Stimulated activated naive B cell treated with anti-CD40 and anti-IgM and Interleukin-4, amounts not matched to agents 10 μg/mL and 1 μg/mL and 100 μg/mL, for 72 hours (primary cell): ENCODE data around the gene KIF3C.
"Not testable (repeated sequence)": the region's sequence is repeated elsewhere in the genome, so short reads cannot be mapped to it uniquely, and the experiment has no call there.

ENCODE experiments used
- ATAC-seq, 2 donors: fragments of 150-1000 bp; cut with Tn5 transposase; replicated peaks; 2 replicates each; pipeline ENCODE4 v1.10.0; 2021; ENCODE audit warnings: moderate library complexity in 1 of 2
- DNase-seq: peaks from one replicate; pipeline ENCODE4 v3.0.0; 2021
- H3K27ac Mint-ChIP-seq: one replicate; pipeline ENCODE4 v1.8.0; 2022; ENCODE audit warnings: mild to moderate bottlenecking, mixed read lengths
- H3K27me3 Mint-ChIP-seq, 2 donors: one replicate each; pipeline ENCODE4 v1.8.0; 2022; ENCODE audit warnings: mixed read lengths in 2 of 2
- H3K36me3 Mint-ChIP-seq, 2 donors: one replicate each; pipeline ENCODE4 v1.8.0; 2022; ENCODE audit warnings: mixed read lengths in 2 of 2, mild to moderate bottlenecking in 1 of 2
- H3K4me1 Mint-ChIP-seq, 2 donors: one replicate each; pipeline ENCODE4 v1.8.0; 2022; ENCODE audit warnings: mixed read lengths in 2 of 2, mild to moderate bottlenecking in 1 of 2
- H3K4me3 Mint-ChIP-seq, 2 donors: one replicate each; pipeline ENCODE4 v1.8.0; 2022; ENCODE audit warnings: mild to moderate bottlenecking in 2 of 2, mixed read lengths in 2 of 2, moderate library complexity in 1 of 2
- H3K9me3 Mint-ChIP-seq, 2 donors: one replicate each; pipeline ENCODE4 v1.8.0; 2022; ENCODE audit warnings: mixed read lengths in 2 of 2, mild to moderate bottlenecking in 1 of 2

Gene KIF3C

DNA sequence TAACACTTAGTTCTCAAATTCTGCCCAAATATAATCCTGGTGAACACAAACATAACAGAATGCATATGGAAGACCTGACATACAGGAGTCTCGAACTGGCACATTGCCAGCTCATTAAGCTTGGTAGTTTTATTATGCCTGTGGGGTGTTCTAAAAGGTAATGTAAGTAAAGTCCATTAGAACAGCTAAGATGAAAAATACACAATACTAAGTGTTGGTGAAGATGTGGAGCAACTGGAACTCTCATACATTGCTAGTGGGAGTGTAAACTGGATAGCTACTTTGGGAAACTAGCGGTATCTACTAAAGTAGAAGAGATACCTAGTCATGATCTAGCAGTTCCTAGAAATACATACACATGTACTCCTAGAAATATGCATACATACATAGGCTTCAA is 27.3 kb upstream of the KIF3C start:
- no peaks in the 10 kb centered on the region for H3K27me3 Mint-ChIP-seq
- H3K9me3 Mint-ChIP-seq, result no peaks in the 10 kb centered on the region
- H3K4me3 Mint-ChIP-seq, result no peak overlapping the region
- peaks cover 2 to 5% of the 10 kb centered on the region in 2 donors for H3K4me1 Mint-ChIP-seq
- no peaks in the 10 kb centered on the region for H3K36me3 Mint-ChIP-seq
- ATAC-seq, result no peak
- H3K27ac Mint-ChIP-seq, result no peak overlapping the region
- no peak for DNase-seq

DNA sequence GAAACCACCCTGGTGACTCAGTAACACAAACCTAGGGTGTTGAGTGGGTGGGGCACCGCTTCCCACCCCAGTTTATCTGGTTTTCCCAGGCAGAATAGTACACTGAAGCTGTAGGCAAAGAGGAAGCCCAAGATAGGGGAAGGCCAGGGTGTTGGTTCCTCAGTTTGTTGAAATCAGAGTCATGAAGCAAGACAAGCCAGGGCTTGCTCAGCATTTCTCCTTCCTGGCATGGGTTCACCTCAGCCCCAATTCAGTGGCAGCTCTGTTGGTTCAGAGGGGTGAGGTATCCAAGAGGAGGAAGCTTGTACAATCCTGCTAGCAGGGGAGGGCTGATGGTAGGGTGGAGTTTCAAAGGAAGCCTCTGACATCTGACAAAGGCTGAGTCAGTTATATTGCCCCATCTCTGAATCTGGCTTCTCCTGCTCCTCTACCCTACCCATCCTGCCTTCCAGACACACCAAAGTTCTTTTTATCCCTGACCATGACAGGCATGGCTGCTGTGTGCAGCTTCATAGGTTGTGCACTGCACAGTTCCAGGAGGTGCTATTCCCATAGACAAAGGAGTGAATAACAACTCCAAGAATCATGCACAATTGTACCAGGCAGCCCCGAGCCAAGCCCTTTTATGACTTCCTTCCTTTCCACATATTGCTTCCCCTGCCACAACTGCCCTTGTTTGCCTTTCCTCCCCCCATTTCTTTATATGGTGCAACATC is 26.7 kb upstream of the KIF3C start:
- ATAC-seq (peak; percentile 47 to 60), DNase-seq (no peak)
- H3K4me3 Mint-ChIP-seq, result no peak overlapping the region
- no peaks in the 10 kb centered on the region for H3K36me3 Mint-ChIP-seq
- no peaks in the 10 kb centered on the region for H3K27me3 Mint-ChIP-seq
- H3K4me1 Mint-ChIP-seq, result peaks cover 2 to 5% of the 10 kb centered on the region in 2 donors
- no peak overlapping the region for H3K27ac Mint-ChIP-seq
- no peaks in the 10 kb centered on the region for H3K9me3 Mint-ChIP-seq

DNA sequence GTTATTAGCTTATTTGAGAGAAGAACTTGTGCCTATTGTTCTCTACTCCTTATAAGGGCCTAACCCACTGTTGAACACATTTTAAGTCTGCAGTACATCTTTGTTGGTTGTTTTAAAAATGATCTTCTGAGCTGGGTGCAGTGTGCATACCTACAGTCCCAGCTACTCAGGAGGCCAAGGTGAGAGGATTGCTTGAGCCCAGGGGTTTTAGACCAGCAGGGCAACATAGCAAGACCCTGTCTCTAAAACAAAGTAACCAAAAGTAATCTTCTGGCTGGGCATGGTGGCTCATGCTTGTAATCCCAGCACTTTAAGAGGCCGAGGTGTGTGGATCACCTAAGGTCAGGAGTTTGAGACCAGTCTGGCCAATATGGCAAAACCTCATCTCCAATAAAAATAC is 25.8 kb upstream of the KIF3C start:
- peaks cover 0 to 3% of the 10 kb centered on the region in 2 donors for H3K27me3 Mint-ChIP-seq
- H3K4me3 Mint-ChIP-seq, result no peak overlapping the region
- no peaks in the 10 kb centered on the region for H3K36me3 Mint-ChIP-seq
- DNase-seq (no peak), ATAC-seq (no peak)
- H3K4me1 Mint-ChIP-seq, result peaks cover 5 to 9% of the 10 kb centered on the region in 2 donors
- H3K27ac Mint-ChIP-seq, result no peak overlapping the region
- no peaks in the 10 kb centered on the region for H3K9me3 Mint-ChIP-seq

DNA sequence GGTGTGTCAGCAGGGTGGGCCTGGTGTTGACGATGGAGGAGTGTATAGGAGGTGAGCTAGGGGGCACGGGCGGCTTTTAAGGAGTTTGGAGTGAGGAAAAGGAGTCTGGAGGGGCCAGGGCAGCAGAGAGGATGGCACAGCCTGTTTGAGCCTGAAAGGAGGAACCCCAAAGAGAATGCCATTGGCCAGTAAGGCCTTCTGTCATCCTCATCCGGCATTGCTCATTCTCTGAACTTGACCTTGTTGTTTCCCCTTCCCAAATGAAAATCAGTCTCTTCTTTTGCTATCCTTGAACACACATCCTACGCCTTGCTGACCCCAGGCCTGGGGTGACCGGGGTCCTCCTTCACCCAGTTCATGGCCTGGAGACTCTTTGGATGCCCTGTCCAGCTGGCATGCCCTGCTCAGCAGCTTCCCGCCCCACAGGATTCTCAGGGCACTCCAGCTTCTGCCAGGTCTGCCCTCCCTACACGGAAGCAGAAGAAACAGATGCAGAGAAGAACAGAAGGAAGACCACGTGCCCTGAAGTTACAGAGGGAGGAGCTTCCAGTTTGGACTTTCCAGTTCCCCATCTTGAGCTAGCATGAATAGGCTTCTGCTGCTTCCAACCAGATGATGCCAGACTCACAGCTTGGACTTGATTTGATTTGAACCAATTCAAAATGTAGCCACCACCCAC is 20.5 kb upstream of the KIF3C start:
- DNase-seq (no peak), ATAC-seq (peak; percentile 56 to 64)
- H3K4me1 Mint-ChIP-seq, result peaks cover 8 to 14% of the 10 kb centered on the region in 2 donors
- no peak overlapping the region for H3K27ac Mint-ChIP-seq
- H3K9me3 Mint-ChIP-seq, result no peaks in the 10 kb centered on the region
- peaks cover 8 to 15% of the 10 kb centered on the region in 2 donors for H3K27me3 Mint-ChIP-seq
- no peak overlapping the region for H3K4me3 Mint-ChIP-seq
- H3K36me3 Mint-ChIP-seq, result no peaks in the 10 kb centered on the region

DNA sequence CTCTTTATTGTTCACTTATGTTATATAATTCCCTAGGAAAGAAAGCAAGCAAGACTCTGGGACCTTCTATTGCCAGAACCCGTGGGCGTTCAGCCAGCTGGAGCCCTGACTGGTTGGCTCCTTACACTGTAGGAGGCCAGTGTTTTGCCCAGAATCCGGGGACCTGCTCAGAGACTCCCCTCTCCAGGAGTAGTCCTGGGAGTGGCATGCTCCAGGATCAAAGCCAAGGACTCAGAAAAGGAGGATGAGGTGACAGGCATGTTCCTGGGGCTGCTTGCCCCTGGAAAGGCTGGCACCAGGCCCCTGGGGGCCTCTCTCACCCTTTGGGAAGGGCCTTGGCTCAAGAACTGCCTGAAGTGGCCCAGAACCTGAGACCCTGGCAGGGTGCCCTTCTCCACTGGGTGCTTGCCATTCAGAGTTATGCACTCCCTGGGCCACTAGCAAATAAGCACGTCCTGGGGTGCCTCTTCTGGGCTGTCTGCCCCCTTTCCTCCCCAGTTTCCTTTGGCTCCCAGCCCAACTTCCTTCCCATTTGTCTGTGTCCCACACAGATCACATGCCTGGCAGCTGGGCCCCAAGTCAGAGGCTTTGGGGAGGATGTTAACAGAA is 19.6 kb upstream of the KIF3C start:
- Mint-ChIP-seq H3K4me1 (peaks cover 8 to 14% of the 10 kb centered on the region in 2 donors), H3K9me3 (no peaks in the 10 kb centered on the region), H3K4me3 (no peak overlapping the region), H3K27me3 (peaks cover 8 to 15% of the 10 kb centered on the region in 2 donors), H3K36me3 (no peaks in the 10 kb centered on the region), H3K27ac (no peak overlapping the region)
- no peak for DNase-seq
- no peak for ATAC-seq

DNA sequence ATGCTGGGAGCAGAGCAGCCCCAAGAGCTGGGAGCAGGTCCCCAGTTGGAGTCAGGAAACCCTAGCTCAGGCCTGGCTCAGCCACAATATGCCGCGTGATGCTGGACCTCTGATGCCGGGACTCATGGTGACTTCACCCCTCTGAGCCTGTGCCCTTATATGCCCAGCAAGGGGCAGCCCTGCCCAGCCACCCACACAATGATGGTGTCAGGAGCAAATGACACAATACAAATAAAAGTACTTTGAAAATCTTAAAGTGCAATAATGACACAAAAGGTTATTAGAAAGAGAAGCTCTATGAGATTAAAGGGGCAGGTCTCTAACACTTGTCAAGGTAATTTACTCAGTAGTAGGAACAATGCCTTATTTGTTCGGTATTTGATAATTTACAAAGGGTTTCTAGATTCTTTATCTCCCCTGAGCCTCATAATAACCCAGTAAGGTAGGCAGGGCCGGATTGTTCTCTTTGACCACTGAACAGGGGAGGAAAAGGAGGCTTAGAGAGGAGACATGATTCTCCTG is 18.3 kb upstream of the KIF3C start:
- ATAC-seq (no peak), DNase-seq (no peak)
- Mint-ChIP-seq H3K36me3 (no peaks in the 10 kb centered on the region), H3K4me1 (peaks cover 8 to 14% of the 10 kb centered on the region in 2 donors), H3K27me3 (peaks cover 8 to 15% of the 10 kb centered on the region in 2 donors), H3K4me3 (no peak overlapping the region), H3K27ac (no peak overlapping the region), H3K9me3 (no peaks in the 10 kb centered on the region)

DNA sequence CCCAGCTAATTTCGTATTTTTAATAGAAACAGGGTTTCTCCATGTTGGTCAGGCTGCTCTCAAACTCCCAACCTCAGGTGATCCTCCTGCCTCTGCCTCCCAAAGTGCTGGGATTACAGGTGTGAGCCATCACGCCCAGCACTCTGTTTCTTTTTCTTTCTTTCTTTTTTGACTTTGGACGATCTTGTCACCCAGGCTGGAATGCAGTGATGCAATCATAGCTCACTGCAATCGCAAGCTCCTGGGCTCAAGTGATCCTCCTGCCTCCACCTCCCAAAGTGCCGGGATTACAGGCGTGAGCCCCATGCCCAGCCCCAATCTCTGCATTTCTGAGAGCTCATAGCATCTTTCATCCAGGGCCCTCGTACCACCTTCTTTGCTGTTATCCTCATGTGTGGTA is 17.1 kb upstream of the KIF3C start:
- not testable (repeated sequence) for H3K9me3 Mint-ChIP-seq, H3K36me3 Mint-ChIP-seq, H3K27ac Mint-ChIP-seq, H3K4me3 Mint-ChIP-seq, H3K4me1 Mint-ChIP-seq, ATAC-seq, DNase-seq
- peaks cover 8 to 15% of the 10 kb centered on the region in 2 donors for H3K27me3 Mint-ChIP-seq

DNA sequence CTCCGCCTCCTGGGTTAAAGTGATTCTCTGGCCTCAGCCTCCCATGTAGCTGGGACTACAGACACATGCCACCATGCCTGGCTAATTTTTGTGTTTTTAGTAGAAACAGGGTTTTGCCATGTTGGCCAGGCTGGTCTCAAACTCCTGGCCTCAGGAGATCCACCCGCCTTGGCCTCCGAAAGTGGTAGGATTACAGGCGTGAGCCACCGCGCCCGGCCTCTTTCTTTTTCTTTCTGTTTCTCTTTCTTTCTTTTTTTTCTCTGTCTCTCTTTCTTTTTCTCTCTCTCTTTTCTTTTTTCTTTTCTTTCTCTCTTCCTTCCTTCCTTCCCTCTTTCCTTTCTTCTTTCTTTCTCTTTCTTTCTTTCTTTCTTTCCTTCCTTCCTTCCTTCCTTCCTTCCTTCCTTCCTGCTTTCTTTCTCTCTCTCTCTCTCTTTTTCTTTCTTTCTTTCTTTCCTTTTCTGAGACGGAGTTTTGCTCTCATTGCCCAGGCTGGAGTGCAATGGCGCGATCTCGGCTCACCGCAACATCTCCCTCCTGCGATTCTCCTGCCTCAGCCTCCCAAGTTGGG is 16.6 kb upstream of the KIF3C start:
- DNase-seq, H3K4me3 Mint-ChIP-seq, H3K27ac Mint-ChIP-seq, H3K36me3 Mint-ChIP-seq, ATAC-seq, H3K4me1 Mint-ChIP-seq, H3K9me3 Mint-ChIP-seq: not testable (repeated sequence)
- H3K27me3 Mint-ChIP-seq, result peaks cover 8 to 15% of the 10 kb centered on the region in 2 donors

DNA sequence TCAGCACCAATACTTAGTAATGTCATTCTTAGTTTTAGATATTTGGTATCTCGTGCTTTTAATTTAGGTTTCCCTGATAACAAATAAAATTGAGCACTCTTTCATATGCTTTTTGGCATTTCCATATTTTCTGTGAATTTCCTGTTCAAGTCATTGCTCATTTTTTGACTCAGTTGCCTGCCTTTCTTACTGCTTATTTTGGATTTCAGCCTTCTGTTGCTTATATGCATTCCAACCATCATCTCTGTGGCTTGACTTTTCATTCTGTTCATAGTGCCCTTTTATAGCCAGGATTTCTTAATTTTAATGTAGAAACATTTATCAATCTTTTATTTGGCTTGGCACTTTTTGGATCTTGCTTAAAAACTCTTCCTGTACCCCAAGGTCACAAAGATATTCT is 14.5 kb upstream of the KIF3C start:
- H3K9me3 Mint-ChIP-seq, result no peaks in the 10 kb centered on the region
- H3K4me3 Mint-ChIP-seq, result no peak overlapping the region
- peaks cover 10 to 14% of the 10 kb centered on the region in 2 donors for H3K27me3 Mint-ChIP-seq
- no peak for ATAC-seq
- DNase-seq, result no peak
- H3K4me1 Mint-ChIP-seq, result peaks cover 2 to 8% of the 10 kb centered on the region in 2 donors
- H3K36me3 Mint-ChIP-seq, result no peaks in the 10 kb centered on the region
- H3K27ac Mint-ChIP-seq, result no peak overlapping the region

DNA sequence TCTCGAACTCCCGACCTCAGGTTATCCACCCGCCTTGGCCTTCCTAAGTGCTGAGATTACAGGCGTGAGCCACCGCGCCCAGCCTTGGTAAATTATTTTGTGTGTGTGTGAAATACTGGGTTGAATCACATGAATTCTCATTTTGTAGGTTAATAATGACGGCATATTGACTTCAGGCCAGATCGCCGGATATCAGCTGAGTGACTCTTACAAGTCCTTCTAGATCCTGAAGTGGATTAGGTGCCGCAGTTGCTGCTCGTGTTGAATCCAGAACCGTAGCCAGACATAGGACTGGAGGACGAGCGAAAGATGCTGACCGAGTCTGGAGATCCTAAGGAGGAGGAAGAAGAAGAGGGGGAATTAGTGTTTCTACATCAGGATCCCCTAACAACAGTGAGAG is 12.2 kb upstream of the KIF3C start:
- DNase-seq (no peak), ATAC-seq (no peak)
- H3K27ac Mint-ChIP-seq, result no peak overlapping the region
- H3K36me3 Mint-ChIP-seq, result no peaks in the 10 kb centered on the region
- no peak overlapping the region for H3K4me3 Mint-ChIP-seq
- peaks cover 8 to 12% of the 10 kb centered on the region in 2 donors for H3K27me3 Mint-ChIP-seq
- H3K9me3 Mint-ChIP-seq, result no peaks in the 10 kb centered on the region
- H3K4me1 Mint-ChIP-seq, result peaks cover 2 to 14% of the 10 kb centered on the region in 2 donors

DNA sequence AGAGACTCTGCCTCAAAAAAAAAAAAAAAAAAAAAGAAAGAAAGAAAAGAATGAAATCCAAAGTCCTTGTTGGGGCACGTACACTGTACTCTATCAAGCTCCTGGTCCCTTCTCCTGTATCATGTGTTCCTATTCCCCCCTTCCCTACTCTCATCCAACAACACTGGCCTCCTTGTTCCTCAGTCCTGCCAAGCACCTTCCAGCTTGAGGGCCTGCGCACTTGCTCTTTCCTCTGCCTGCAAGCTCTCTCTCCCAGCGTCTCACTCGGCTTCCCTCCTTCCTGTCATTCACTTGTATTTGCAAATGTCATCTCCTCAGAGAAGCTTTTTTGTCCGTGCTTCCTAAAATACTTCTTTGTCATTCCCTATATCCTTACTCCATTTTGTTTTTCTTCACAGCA is 10.8 kb upstream of the KIF3C start:
- H3K9me3 Mint-ChIP-seq, result no peaks in the 10 kb centered on the region
- no peak overlapping the region for H3K4me3 Mint-ChIP-seq
- peaks cover 2 to 14% of the 10 kb centered on the region in 2 donors for H3K4me1 Mint-ChIP-seq
- no peak for ATAC-seq
- DNase-seq, result no peak
- H3K27ac Mint-ChIP-seq, result no peak overlapping the region
- no peaks in the 10 kb centered on the region for H3K36me3 Mint-ChIP-seq
- peaks cover 0 to 6% of the 10 kb centered on the region in 2 donors for H3K27me3 Mint-ChIP-seq

DNA sequence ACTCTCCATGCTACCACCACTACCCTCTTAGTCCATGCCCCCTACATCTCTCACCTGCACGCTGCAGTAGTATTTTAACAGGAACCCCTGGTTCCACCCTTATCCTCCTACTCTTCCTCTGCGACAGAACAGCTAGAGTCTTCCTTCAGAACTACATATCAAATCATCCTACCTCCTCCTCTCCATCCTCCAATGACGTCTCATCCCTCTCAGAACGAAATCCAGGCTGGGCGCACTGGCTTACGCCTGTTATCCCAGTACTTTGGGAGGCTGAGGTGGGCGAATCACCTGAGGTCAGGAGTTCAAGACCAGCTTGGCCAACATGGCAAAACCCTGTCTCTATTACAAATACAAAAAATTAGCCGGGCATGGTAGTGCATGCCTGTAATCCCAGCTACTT is 10.3 kb upstream of the KIF3C start:
- H3K4me1 Mint-ChIP-seq, result peaks cover 2 to 14% of the 10 kb centered on the region in 2 donors
- ATAC-seq, result no peak
- H3K9me3 Mint-ChIP-seq, result no peaks in the 10 kb centered on the region

DNA sequence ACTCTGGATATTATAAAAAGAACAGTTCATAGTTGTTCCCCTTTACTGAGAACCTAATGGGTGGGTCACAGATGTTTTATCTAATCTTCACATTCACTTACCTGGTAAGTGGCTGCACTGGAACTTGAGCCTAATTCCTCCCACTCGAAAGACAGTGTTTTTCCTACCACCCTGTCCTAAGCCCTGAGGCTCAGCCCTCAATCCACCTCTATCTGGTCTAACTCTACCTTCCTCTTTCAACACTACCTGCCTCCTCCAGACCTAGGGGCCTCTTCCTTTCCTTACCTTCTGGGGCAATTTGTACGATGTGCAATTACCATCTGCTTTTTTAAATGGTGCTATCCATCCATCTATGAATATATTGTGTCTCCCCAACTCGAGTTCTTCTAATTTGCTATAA is 9.7 kb upstream of the KIF3C start:
- H3K9me3 Mint-ChIP-seq, result no peaks in the 10 kb centered on the region
- DNase-seq (no peak), ATAC-seq (no peak)
- H3K36me3 Mint-ChIP-seq, result no peaks in the 10 kb centered on the region
- H3K4me1 Mint-ChIP-seq, result peaks cover 2 to 14% of the 10 kb centered on the region in 2 donors
- no peak overlapping the region for H3K27ac Mint-ChIP-seq
- no peak overlapping the region for H3K4me3 Mint-ChIP-seq
- peaks cover 0 to 6% of the 10 kb centered on the region in 2 donors for H3K27me3 Mint-ChIP-seq

More for the DNA sequence above, 10.3 kb upstream of the KIF3C start:
- H3K4me3 Mint-ChIP-seq, result no peak overlapping the region
- H3K27ac Mint-ChIP-seq, result no peak overlapping the region
- H3K27me3 Mint-ChIP-seq, result peaks cover 0 to 6% of the 10 kb centered on the region in 2 donors
- no peaks in the 10 kb centered on the region for H3K36me3 Mint-ChIP-seq
- DNase-seq, result no peak

DNA sequence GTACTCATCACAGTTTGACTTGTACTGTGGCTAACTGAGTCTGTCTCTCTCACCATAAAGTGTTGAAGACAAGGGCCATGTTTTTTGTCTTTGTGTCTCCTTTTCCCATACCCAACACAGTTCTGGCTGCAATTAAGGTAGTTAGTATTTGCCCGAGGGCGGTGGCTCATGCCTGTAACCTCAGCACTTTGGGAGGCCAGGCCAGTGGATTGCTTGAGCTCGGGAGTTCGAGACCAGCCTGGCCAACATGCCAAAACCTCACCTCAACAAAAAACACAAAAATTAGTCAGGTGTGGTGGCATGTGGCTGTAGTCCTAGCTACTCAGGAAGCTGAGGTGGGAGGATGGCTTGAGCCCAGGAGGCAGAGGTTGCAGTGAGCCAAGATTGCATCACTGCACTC is 6.9 kb upstream of the KIF3C start:
- ATAC-seq, result no peak
- Mint-ChIP-seq H3K36me3 (no peaks in the 10 kb centered on the region), H3K27ac (no peak overlapping the region), H3K4me3 (no peak overlapping the region), H3K4me1 (peaks cover 2 to 14% of the 10 kb centered on the region in 2 donors), H3K9me3 (no peaks in the 10 kb centered on the region), H3K27me3 (peaks cover 0 to 6% of the 10 kb centered on the region in 2 donors)
- DNase-seq, result no peak
